Measurements from ENCODE around the gene RIMBP2.

- no peak for TF ChIP-seq ATF3 (IDR thresholded peaks at IDR 0.05)
- no peak for TF ChIP-seq ATF3 (CRISPR knock-in tag; conservative IDR thresholded peaks at IDR 0.05)
- TF ChIP-seq CTCF (IDR thresholded peaks at IDR 0.05 in 2 of 3, conservative IDR thresholded peaks at IDR 0.05 in 1 of 3; ENCODE audit: insufficient read depth in 2 of 3, low read depth in 1 of 3, low read length in 3 of 3), result no peak
- no peak for TF ChIP-seq PRMT5 (CRISPR knock-in tag; IDR thresholded peaks at IDR 0.05)
- no peak for TF ChIP-seq NUFIP1 (IDR thresholded peaks at IDR 0.05; ENCODE audit: partially characterized antibody)
- no peak for TF ChIP-seq HNRNPL (IDR thresholded peaks at IDR 0.05; ENCODE audit: low read depth, low read length)
Measured at GRCh38 chr12:130413909-130414308, 302.2 kb downstream of the RIMBP2 start.

Data from K562 (cell line).